LNCaP clone FGC (cell line): ENCODE results near the gene HOXD1.

ENCODE experiments used
- DNase-seq: peaks from one replicate; pipeline ENCODE4 v3.0.0-alpha.2; 2011; ENCODE audit warnings: low read depth
- H3K4me3 ChIP-seq: 2 replicates; pipeline ENCODE4 v1.5.1; 2011; ENCODE audit warnings: mild to moderate bottlenecking, low read depth, low read length, control low read depth
- CTCF ChIP-seq: IDR thresholded peaks from 2 replicates; pipeline ENCODE4 v1.5.1; 2012; ENCODE audit warnings: mild to moderate bottlenecking; ENCODE audit not compliant: control insufficient read depth, insufficient read depth; ENCODE audit errors: extremely low read depth

The HOXD1 gene

GRCh38 chr2:176202491-176202890, 14.0 kb downstream of the HOXD1 start:
- no peak for DNase-seq
- H3K4me3 ChIP-seq: no peak overlapping the region
- TF ChIP-seq CTCF: no peak

DNA sequence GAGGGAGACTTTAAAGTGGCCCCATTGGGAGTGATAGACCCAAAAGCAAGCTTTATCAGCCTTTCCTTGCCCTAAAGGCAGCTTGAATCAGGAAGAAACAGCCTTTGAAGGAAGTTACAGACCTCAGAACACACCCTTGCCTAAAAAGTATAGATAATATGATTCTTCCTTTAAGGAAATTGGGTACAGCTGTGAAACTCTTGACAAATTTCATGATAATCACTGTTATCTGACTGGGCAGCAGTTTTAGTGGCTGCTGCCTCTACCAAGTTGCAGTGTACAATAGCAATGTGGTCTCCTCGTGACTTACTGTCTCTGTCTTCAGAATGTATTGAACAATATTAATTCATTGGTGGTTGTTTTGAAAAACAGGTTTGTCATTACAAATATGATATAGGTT, 16.7 kb downstream of the HOXD1 start:
- TF ChIP-seq CTCF: no peak
- no peak for DNase-seq

DNA sequence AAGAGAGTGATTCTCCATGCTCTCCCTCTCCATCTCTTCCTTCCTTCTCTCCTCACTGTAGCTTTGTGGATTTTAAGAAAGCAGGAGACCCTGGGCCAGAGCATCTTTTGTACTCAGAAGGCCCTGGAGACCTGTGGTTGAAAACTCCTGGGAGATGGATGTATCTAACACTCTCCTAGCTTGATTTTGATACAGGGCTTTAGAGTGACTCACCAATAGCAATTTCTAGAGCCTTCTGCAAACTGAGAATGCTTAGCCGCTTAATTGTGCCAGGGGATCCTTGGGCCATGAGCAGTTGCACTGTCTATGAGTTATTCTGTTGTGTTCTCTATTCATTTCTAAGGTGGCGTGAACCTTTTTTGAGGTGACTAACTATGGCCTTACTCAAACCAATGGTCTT, 17.7 kb downstream of the HOXD1 start:
- no peak overlapping the region for H3K4me3 ChIP-seq
- no peak for TF ChIP-seq CTCF
- DNase-seq: no peak

More for the DNA sequence above, 16.7 kb downstream of the HOXD1 start:
- no peak overlapping the region for H3K4me3 ChIP-seq

DNA sequence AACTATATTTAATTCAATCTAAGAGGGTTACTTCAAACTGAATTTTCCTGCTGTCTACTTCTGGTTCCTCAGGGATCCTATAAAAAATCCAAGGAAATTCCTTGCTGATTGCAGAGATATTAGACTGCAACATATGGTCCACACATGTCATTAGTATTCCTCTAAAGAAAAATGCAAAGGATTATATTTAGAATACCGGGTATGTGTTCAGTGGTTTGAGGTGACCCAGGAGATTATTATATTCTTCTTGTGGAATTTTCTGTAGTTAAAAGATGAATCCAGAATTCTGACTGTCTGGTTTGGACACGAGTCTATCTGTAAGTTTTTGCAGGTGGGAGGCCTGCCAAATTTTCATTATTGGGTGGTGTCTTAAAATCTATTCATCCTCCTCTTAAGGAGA, 18.2 kb downstream of the HOXD1 start:
- no peak overlapping the region for H3K4me3 ChIP-seq
- no peak for DNase-seq
- TF ChIP-seq CTCF: no peak

DNA sequence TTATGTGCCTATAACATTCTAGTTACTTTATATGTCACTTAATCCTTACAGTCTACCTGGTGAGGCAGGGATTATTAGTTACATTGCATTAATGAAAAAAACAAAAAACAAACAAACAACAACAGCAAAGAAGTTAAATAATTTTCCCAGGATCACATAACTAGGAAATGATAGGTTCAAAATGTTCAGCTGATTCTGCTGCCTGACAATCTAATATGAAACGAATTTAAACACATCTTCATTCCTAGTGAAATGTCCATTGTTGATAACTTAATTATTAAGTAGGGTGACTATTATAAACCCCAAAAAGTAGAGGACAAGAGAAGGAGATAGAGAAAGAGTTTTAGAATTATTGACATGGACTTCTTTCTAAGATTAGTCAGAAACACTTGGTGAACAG, 22.6 kb downstream of the HOXD1 start:
- no peak overlapping the region for H3K4me3 ChIP-seq
- TF ChIP-seq CTCF: no peak
- DNase-seq: no peak

DNA sequence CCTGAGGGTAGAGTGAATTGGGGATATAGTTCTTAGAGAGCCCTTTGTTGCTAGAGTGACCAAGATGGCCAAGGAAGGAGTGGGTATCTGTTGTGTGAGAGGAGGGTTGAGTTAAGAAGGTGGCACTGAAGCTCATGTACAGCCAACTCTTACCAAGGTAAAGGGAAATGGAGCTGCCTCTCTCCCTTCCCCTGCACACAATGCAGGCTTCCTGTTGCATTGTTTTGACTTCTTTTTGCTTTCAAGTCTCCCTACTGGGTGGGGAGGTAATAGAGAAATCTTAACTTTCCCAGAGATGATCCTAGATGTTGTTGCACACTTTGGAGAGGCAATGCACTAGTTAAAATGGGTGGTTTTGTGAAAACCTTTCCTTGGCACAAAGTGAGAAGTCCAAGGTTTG, 23.8 kb downstream of the HOXD1 start:
- no peak for TF ChIP-seq CTCF
- DNase-seq: no peak
- H3K4me3 ChIP-seq: no peak overlapping the region

DNA sequence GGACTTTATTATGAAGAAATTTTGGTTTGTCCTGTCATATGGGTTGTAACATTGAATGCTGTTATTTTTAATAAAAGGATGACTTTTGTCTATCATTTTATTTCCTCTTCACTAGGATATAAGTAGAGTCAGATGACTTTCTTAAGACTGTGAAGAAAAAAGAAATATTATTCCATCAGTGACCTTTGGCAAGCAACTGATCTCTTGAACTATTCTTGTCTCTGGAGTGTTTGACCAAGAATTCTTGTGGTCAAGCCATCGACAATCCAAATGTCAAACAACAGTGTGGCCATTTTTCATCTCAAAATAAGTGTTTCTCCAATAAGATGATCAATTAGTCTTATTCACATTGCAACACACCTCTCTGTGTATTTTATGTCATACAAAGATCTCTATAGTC, 24.9 kb downstream of the HOXD1 start:
- no peak for DNase-seq
- no peak for TF ChIP-seq CTCF
- no peak overlapping the region for H3K4me3 ChIP-seq
